SIG-M5 treated with dmso at 0.1 percent for 504 hours (cell line): ENCODE data around the gene PRPF38A.

ENCODE experiments used
- DNase-seq: peaks from one replicate; lab custom pipeline; 2025; ENCODE audit not compliant: unreplicated experiment; lab: John Stamatoyannopoulos, UW

Gene PRPF38A

GRCh38 chr1:52399629-52400028 is 4.8 kb upstream of the PRPF38A start:
- no peak for DNase-seq

- no peak for DNase-seq
These were observed 4.3 kb upstream of the PRPF38A start for GRCh38 chr1:52400131-52400530.

- no peak for DNase-seq
These were observed 1.6 kb upstream of the PRPF38A start for GRCh38 chr1:52402860-52403240.

- peak; percentile 90 for DNase-seq
These were observed 761 bp upstream of the PRPF38A start for GRCh38 chr1:52403566-52404115.

- no peak for DNase-seq
These were observed 555 bp downstream of the PRPF38A start for GRCh38 chr1:52404975-52405338.

GRCh38 chr1:52413410-52413989 is 9.1 kb downstream of the PRPF38A start:
- DNase-seq = no peak

- no peak for DNase-seq
These were observed 10.5 kb downstream of the PRPF38A start for GRCh38 chr1:52414942-52415341.

- DNase-seq = no peak
These were observed 12.4 kb downstream of the PRPF38A start for GRCh38 chr1:52416811-52417210.

- DNase-seq = no peak
These were observed 16.3 kb downstream of the PRPF38A start for GRCh38 chr1:52420713-52421112.

GRCh38 chr1:52423055-52423454 is 18.7 kb downstream of the PRPF38A start:
- no peak for DNase-seq

- no peak for DNase-seq
These were observed 19.4 kb downstream of the PRPF38A start for GRCh38 chr1:52423771-52424170.

GRCh38 chr1:52424231-52424636 is 19.8 kb downstream of the PRPF38A start:
- DNase-seq = peak; percentile 69

- DNase-seq = no peak
These were observed 20.4 kb downstream of the PRPF38A start for GRCh38 chr1:52424813-52425212.

- no peak for DNase-seq
These were observed 22.0 kb downstream of the PRPF38A start for GRCh38 chr1:52426371-52426770.

GRCh38 chr1:52427152-52427551 is 22.8 kb downstream of the PRPF38A start:
- DNase-seq = no peak

- no peak for DNase-seq
These were observed 28.4 kb downstream of the PRPF38A start for GRCh38 chr1:52432807-52433206.

GRCh38 chr1:52435211-52435610 is 30.8 kb downstream of the PRPF38A start:
- no peak for DNase-seq

GRCh38 chr1:52435650-52436049 is 31.2 kb downstream of the PRPF38A start:
- DNase-seq = no peak

GRCh38 chr1:52436817-52437216 is 32.4 kb downstream of the PRPF38A start:
- no peak for DNase-seq

- peak; percentile 64 for DNase-seq
These were observed 35.6 kb downstream of the PRPF38A start for GRCh38 chr1:52439976-52440375.

GRCh38 chr1:52444463-52444862 is 40.1 kb downstream of the PRPF38A start:
- no peak for DNase-seq

- DNase-seq = no peak
These were observed 49.7 kb downstream of the PRPF38A start for GRCh38 chr1:52454127-52454526.

- no peak for DNase-seq
These were observed 50.4 kb downstream of the PRPF38A start for GRCh38 chr1:52454779-52455178.
